Prostate gland (tissue), 2 donors: ENCODE measurements around the gene NR6A1. TPM values are rescaled to one million over a fixed set of nuclear protein-coding genes. Genes with fewer than 3 reads are reported as not detected.

Experiments
- DNase-seq: peaks from one replicate; pipeline ENCODE4 v3.0.0-alpha.2; 2019; ENCODE audit warnings: low spot score
- H3K27ac ChIP-seq, 2 donors: fragments of 200-600 bp; sonication (generic); 2 replicates each; pipeline ENCODE4 v1.5.1; 2017 to 2019
- H3K27me3 ChIP-seq: fragments of 200-600 bp; sonication (generic); replicated peaks from 2 replicates; pipeline ENCODE4 v1.5.1; 2019; ENCODE audit not compliant: insufficient read depth
- H3K36me3 ChIP-seq, 2 donors: fragments of 200-600 bp; sonication (generic); 1 replicate in 1 of 2; 2 replicates in 1 of 2; pipeline versions ENCODE4 v1.5.1 to v1.8.1; 2017 to 2019
- H3K4me1 ChIP-seq: fragments of 200-600 bp; sonication (generic); replicated peaks from 2 replicates; pipeline ENCODE4 v1.5.1; 2019
- H3K4me3 ChIP-seq, 2 donors: fragments of 200-600 bp; sonication (generic); 2 replicates each; pipeline ENCODE4 v1.5.1; 2017 to 2019
- H3K9me3 ChIP-seq: fragments of 200-600 bp; sonication (generic); 2 replicates; pipeline ENCODE4 v1.5.1; 2017
- CTCF ChIP-seq, 4 experiments: fragments of 200-600 bp in 2 of 4; fragments of 450-650 bp in 2 of 4; sonication (generic) in 2 of 4; IDR thresholded peaks; 1 replicate in 3 of 4; 2 replicates in 1 of 4; pipeline ENCODE4 v1.5.1; 2016 to 2019; ENCODE audit warnings: antibody characterized with exemption in 4 of 4, mild to moderate bottlenecking in 2 of 4, moderate library complexity in 2 of 4
- POLR2A ChIP-seq: fragments of 450-650 bp; IDR thresholded peaks from one replicate; pipeline ENCODE4 v1.6.1; 2016; ENCODE audit warnings: antibody characterized with exemption, mild to moderate bottlenecking
- POLR2AphosphoS5 ChIP-seq: sonication (generic); formaldehyde crosslinking; IDR thresholded peaks from one replicate; pipeline ENCODE4 v1.6.1; 2017; ENCODE audit warnings: antibody characterized with exemption
- WGBS: methylation state at CpG from one replicate; pipeline ENCODE4 v1.1.5; 2018; 5-methylcytosine and 5-hydroxymethylcytosine counted together
- intact Hi-C: fragments of 100-400 bp; cut with DNase I; formaldehyde crosslinking; loops from one replicate; pipeline ENCODE4 v1.14.2; 2022
- total RNA-seq, 2 donors: library from RNA; depleted of rRNA; stranded (reverse); fragments of >200 nt; gene quantifications; one replicate each; pipeline ENCODE4 v1.1.0, GENCODE V29; 2016

Gene NR6A1
- total RNA-seq, 2 donors from 2014 or later = 1.3 to 53.7 TPM

- Histone ChIP-seq H3K4me3 (no peak overlapping the region), H3K36me3 (no peaks in the 10 kb centered on the region), H3K27me3 (no peaks in the 10 kb centered on the region), H3K27ac (no peak overlapping the region), H3K9me3 (no peaks in the 10 kb centered on the region), H3K4me1 (no peaks in the 10 kb centered on the region)
- DNase-seq = no peak
- TF ChIP-seq POLR2AphosphoS5 (no peak), POLR2A (no peak), CTCF (IDR thresholded peaks at IDR 0.05) (no peak)
- 65% methylated on average over 3 of the region's 3 CpGs for WGBS
- intact Hi-C loops = no loop called here
These were observed 9.4 kb downstream of the NR6A1 start for GRCh38 chr9:124761710-124762109.

- WGBS = 46% methylated on average over 2 of the region's 2 CpGs
- H3K36me3 ChIP-seq = no peaks in the 10 kb centered on the region
- intact Hi-C loops = no loop called here
- H3K4me3 ChIP-seq = no peak overlapping the region
- H3K4me1 ChIP-seq = no peaks in the 10 kb centered on the region
- no peaks in the 10 kb centered on the region for H3K9me3 ChIP-seq
- TF ChIP-seq CTCF (IDR thresholded peaks at IDR 0.05) = no peak
- no peak for TF ChIP-seq POLR2AphosphoS5
- TF ChIP-seq POLR2A = no peak
- H3K27me3 ChIP-seq = no peaks in the 10 kb centered on the region
- no peak for DNase-seq
- no peak overlapping the region for H3K27ac ChIP-seq
These were observed 9.9 kb downstream of the NR6A1 start for GRCh38 chr9:124761196-124761595.

- no peak overlapping the region for H3K4me3 ChIP-seq
- no peak overlapping the region for H3K27ac ChIP-seq
- no peak for TF ChIP-seq POLR2AphosphoS5
- no peaks in the 10 kb centered on the region for H3K27me3 ChIP-seq
- DNase-seq = no peak
- intact Hi-C loops = no loop called here
- WGBS = 91% methylated on average over 2 of the region's 2 CpGs
- no peaks in the 10 kb centered on the region for H3K36me3 ChIP-seq
- no peaks in the 10 kb centered on the region for H3K4me1 ChIP-seq
- no peaks in the 10 kb centered on the region for H3K9me3 ChIP-seq
These were observed 10.4 kb downstream of the NR6A1 start for GRCh38 chr9:124760719-124761118.

GRCh38 chr9:124759327-124759726, 11.8 kb downstream of the NR6A1 start:
- DNase-seq = no peak
- no peak overlapping the region for H3K4me3 ChIP-seq
- TF ChIP-seq CTCF (IDR thresholded peaks at IDR 0.05) = no peak
- no peak for TF ChIP-seq POLR2AphosphoS5
- no peak for TF ChIP-seq POLR2A
- WGBS = 95% methylated on average over 2 of the region's 2 CpGs
- H3K27me3 ChIP-seq = no peaks in the 10 kb centered on the region
- no peaks in the 10 kb centered on the region for H3K4me1 ChIP-seq
- H3K36me3 ChIP-seq = no peaks in the 10 kb centered on the region
- intact Hi-C loops = no loop called here
- no peaks in the 10 kb centered on the region for H3K9me3 ChIP-seq
- no peak overlapping the region for H3K27ac ChIP-seq

GRCh38 chr9:124758691-124759090, 12.4 kb downstream of the NR6A1 start:
- Histone ChIP-seq H3K27ac (no peak overlapping the region), H3K36me3 (no peaks in the 10 kb centered on the region), H3K4me1 (no peaks in the 10 kb centered on the region), H3K9me3 (no peaks in the 10 kb centered on the region), H3K4me3 (no peak overlapping the region), H3K27me3 (no peaks in the 10 kb centered on the region)
- TF ChIP-seq POLR2A (no peak), POLR2AphosphoS5 (no peak), CTCF (IDR thresholded peaks at IDR 0.05) (no peak)
- intact Hi-C loops = no loop called here
- no peak for DNase-seq
